GM18873 (cell line): ENCODE data around the gene SLC22A8.
"Not testable (repeated sequence)": the region's sequence is repeated elsewhere in the genome, so short reads cannot be mapped to it uniquely, and the experiment has no call there.

ENCODE experiments used
- ATAC-seq: cut with Tn5 transposase; IDR thresholded peaks from one replicate; pipeline ENCODE4 v1.9.1; 2021; ENCODE audit warnings: mild to moderate bottlenecking, moderate library complexity, moderate number of reproducible peaks; ENCODE audit not compliant: unreplicated experiment, low FRiP score

Gene SLC22A8

DNA sequence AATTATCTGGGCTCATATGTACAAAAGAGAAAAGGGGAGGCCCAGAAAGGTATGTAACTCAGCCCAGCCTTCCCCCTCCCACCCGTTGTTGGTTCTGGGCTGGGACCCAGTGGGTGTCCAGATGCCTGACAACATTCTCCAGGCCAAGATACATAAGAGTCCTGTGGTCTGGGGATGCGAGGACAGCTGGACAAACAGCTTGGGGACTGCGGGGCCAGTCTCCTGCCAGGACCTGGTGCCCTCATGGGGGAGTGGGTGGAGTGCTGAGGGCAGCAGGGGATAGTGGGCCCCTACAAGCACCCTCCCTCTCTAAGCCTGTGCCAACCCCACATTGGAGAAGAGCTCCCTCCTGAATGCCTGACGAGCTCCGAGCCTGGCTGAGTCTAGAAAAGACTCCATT lies 27.4 kb downstream of the SLC22A8 start:
- no peak for ATAC-seq

GRCh38 chr11:62985041-62985750 lies 30.4 kb downstream of the SLC22A8 start:
- no peak for ATAC-seq

GRCh38 chr11:62984451-62984991 lies 31.1 kb downstream of the SLC22A8 start, which contains the start of gene SLC22A6:
Gene SLC22A6, minus strand, starts transcription at chr11:62984967. Its CDS starts 277 bp downstream, at chr11:62984690.
- no peak for ATAC-seq

DNA sequence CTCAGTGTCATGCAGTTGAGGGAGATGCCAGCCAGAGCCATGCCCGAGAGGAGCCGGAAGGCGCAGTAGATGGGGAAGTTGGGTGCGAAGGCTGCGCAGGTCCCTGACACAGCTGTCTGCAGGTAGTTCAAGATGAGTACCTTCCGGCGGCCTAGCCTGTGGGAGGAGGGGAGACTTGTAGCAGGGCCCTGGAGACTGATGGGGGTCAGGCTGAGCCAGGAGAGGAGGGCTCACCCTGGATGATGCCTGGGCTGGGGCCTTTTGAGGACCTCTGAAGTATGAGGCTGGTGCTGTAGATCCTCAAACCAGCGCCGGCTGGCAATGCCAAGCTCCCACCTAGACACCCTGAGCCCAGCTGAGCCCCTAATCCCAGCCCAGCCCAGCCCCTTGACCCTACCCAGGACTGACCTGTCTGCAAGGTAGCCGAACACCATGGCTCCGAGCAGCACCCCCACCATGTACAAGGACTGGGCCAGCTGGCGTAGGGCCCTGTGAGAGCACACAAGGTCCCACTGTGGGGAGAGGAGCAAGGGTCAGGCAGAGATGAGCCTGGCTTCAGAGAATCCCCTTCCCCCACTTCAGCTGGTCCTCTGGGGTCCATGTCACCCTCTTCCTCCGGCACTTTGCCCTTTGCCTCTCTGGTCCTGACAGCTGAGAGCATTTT lies 32.0 kb downstream of the SLC22A8 start:
- no peak for ATAC-seq

DNA sequence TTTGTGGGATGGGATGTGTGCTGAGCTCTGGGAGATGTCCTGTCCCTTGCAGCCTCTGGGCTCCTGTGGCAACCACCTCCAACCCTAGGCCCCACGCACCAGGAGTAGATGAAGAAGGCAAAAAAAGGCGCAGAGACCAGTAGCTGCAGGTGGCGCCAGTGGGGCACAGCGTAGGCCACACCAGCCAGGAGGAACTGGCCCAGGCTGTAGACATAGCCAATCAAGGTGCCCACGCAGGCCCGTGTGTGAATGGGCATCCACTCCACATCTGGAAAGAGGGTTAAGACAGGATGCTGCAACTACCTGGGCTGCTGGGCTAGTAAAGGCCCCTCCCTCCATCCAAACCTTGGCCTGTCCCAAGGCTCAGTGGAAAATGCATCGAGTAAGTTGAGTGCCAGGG lies 33.9 kb downstream of the SLC22A8 start:
- no peak for ATAC-seq

DNA sequence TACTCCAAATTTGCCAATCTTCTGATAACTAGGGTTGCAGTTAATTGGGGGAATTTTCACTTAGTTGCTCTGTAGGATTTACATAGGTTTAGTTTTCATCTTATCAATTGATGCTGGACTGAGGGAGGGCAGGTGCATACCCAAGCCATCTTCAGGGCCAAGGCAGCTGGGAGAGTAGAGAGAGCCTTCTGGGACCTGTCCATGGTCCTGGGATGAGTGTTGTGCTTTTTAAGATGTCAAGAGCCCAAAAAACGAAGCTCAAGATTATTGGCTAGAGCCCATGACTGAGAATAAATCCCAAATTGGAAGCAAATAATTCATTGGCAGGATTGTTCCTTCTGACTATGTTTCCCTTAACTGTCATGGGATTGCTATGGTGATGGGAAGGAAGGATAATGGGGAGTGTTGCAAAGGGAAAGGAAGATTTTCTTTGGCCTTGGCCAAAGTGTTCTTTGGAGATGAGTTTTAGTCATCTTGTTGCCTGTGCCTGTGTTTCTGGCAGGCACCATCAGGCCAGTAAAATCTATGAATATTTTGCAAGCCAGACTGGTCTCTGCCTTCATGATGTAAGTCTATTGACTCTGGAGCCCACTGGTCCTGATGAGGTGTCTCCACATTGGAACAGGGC lies 35.4 kb downstream of the SLC22A8 start:
- ATAC-seq: no peak

GRCh38 chr11:62976109-62976508 lies 39.5 kb downstream of the SLC22A8 start:
- no peak for ATAC-seq

DNA sequence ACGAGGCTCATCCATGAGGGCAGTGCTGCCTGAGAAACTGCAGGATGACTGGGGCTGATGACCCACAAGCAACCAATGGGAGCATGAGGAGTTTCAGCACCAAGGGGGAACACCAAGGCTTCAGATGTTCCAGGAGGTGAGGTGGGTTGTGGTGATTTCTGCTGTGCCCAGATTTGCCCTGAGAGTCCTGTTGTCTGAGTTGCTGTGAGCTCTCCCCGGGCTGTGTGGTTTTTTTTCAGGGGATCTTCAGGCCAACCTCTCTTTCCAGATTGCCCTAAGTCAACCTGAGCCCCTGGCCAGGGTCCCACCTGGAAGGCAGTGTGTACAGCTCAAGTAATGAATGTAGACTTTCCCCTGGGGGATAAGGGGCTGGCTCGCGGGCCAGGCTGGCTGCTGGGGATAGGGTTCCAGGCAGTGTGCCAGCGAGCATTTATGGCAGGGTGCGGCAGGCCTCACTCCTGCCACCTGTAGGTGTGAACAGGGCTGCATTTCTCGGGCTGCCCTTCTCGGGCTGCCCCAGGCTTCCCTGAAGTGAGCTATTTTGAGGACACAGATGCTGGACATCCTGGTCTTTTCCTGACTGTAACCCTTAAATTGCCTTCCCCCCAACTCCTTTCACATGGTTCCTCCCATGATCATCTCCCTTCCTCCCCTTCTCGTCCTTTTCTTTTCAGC lies 40.7 kb downstream of the SLC22A8 start:
- ATAC-seq: no peak

GRCh38 chr11:62965574-62965973 lies 50.1 kb downstream of the SLC22A8 start:
- ATAC-seq: no peak

GRCh38 chr11:62962391-62962790 lies 53.2 kb downstream of the SLC22A8 start:
- no peak for ATAC-seq

- ATAC-seq: no peak
These were observed 54.5 kb downstream of the SLC22A8 start for GRCh38 chr11:62961017-62961570.

DNA sequence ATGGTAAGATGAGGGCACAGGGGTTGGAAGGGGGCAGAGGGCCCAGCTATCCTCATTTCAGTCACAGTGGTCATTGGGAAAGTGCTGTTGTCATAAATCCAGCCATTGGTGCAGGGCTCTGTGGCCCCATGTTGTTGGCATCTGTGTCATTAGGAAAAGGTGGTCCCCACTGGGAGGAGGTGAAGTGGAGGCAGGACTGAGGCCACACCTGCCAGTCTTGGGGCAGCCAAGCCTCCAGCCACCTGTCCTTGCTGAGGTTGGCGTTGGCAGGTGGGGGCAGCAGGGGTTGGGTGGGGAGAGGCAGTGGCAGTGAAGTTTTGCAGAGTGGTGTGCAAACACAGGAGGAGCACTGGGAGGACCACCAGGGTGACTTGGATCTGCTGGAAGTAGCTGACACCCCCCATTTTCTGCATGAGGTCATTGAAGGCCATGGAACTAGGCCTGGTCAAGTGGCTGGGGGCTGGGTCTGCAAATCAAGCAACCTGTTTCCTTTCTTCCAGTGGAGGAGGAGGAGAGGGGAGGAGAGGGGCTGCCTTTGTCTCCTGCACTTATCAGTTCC lies 56.1 kb downstream of the SLC22A8 start:
- ATAC-seq: no peak

DNA sequence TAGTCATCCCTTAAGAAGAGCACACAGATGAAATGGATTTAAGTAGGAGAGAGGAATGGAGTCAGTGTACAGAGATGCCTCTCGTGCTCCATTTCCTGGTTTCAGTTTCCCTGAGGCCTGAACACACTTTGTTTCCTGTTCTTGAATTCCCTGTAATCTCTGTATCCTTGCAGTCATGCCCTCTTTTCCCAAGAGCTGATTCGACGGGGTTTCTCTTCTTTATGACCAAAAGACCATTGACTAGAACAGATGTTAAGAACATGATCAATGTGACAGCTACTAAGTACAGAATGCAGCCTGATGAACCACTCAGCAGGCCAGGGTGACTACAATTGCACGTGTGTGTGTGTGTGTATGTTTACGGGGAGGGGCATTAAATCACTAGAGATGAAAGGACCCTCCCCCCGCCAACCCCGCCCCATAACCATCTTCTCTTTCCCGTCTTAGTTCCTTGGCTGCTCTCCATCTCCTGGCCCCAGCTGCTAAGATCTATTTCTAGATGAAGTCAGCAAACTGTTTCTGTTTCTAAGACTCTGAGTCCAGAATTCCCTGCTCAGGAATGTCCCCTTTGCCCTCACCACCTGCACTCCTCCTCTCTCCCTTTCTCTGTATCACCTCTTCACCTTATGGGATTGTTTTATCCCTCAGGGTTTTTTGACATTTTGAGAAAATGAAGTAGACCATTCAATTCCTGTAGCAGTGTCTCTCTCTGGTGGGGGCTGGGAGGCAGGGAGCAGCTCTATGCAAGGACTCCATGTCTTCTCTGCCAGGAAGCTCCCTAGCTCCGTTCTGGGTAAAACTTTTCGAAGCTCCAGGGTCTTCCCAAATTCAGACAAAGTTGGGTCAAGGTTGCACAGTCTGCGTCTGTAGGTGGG lies 56.9 kb downstream of the SLC22A8 start:
- ATAC-seq: no peak

- no peak for ATAC-seq
These were observed 58.5 kb downstream of the SLC22A8 start for GRCh38 chr11:62957147-62957546.

GRCh38 chr11:62954478-62954877 lies 61.2 kb downstream of the SLC22A8 start:
- no peak for ATAC-seq

GRCh38 chr11:62953811-62954210 lies 61.8 kb downstream of the SLC22A8 start:
- no peak for ATAC-seq

- no peak for ATAC-seq
These were observed 66.8 kb downstream of the SLC22A8 start for GRCh38 chr11:62948765-62949320.

DNA sequence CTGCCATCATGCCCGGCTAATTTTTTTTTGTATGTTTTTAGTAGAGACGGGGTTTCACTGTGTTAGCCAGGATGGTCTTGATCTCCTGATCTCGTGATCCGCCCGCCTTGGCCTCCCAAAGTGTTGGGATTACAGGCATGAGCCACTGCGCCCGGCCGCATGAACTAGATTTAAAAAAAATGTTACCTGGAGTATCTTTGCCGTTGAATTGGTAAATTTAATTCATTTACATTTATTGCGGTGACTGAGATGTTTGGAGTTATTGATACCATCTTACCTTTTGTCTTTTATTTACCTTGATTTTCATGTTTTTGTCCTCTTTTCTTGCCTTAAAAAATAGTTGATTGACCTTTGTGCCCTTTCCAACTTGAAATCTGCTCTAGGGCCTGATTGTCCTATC lies 70.1 kb downstream of the SLC22A8 start:
- not testable (repeated sequence) for ATAC-seq
